ENCODE measurements around the gene FBXO40. TPM values are rescaled to one million over a fixed set of nuclear protein-coding genes. Genes with fewer than 3 reads are reported as not detected.

FBXO40 gene
- total RNA-seq, 1 experiment from 2014 or later, result under 0.01 TPM

DNA sequence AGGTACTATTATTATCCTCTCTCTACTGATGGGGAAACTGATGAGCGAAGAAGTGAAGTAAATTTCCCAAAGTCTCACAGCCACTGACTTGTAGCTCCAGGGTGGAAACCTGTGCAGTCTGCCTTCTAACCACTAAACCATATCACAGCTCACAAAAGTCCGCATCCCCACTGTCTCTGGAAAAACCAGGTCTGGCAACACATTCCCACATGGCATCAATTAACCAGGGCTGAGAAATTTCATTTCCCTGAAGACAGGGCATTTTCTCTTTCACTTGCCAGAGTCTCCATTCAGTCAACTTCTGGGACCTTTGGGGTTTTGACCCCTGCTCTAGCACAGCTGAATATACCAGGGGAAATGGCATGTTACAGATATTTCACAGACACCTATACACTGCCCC, 26.5 kb downstream of the FBXO40 start:
- peak; percentile 15 for DNase-seq (ENCODE audit: low read depth)

DNA sequence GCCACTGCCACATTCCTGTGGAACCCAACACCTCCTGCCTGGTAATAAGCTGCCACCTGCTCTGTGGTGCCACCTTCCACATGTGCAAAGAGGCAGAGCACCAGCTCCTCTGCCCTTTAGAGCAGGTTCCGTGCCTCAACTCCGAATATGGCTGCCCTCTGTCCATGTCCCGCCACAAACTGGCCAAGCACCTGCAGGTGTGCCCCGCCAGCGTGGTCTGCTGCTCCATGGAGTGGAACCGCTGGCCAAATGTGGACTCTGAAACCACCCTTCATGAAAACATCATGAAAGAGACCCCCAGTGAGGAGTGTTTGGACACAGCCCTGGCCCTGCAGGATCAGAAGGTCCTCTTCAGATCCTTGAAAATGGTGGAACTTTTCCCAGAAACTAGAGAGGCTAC, 28.3 kb downstream of the FBXO40 start:
- no peak for DNase-seq (ENCODE audit: low read depth)

DNA sequence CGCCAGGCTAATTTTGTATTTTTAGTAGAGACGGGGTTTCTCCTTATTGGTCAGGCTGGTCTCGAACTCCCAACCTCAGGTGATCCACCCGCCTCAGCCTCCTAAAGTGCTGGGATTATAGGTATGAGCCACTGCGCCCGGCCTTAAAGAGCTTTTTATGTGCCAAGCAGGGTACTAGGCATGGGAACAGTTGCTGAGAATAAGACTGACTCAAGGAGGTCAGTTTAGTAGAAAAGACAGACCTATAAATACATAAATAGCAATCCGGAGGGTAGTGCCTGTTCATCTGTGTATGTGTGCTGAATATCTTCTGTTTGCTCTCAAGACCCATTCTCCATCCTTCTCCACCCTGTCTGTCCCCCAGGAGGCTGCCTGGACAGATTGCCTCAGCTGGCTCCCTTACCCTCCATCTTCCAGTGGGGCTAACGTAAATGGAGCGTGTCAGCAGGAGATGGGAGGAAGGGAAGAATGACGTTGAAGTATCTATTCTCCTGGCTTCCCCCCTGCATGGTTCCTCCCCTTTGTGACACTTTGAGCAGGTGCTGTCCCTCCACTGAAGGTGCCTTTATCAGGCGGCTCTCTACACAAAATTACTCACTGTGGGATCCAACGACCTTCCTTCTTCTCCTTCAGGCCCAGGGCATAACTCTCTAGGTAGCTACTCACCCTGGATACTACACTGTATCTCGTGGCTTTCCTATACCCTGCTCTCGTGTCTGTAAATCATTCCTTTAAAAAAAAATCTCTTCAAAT, 31.1 kb downstream of the FBXO40 start:
- DNase-seq (ENCODE audit: low read depth), result no peak

DNA sequence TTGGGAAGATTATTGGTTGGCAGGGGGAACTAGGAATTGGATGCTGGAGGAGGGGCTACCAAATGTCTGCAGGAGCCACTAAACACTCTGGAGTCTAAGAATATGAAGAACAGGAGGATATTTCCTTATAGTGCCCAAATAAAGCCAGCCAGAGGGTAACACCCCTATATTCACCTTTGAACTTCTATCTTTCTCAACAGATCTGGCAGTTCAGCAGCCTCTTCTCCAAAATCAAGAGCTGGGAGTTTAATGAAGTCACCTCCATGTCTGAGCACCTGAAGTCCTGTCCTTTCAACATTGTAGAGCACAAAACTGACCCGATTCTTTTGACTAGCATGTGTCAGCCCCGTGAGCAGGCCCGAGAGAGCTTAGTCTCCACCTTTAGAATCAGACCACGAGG, 33.3 kb downstream of the FBXO40 start:
- DNase-seq (ENCODE audit: low read depth), result no peak

DNA sequence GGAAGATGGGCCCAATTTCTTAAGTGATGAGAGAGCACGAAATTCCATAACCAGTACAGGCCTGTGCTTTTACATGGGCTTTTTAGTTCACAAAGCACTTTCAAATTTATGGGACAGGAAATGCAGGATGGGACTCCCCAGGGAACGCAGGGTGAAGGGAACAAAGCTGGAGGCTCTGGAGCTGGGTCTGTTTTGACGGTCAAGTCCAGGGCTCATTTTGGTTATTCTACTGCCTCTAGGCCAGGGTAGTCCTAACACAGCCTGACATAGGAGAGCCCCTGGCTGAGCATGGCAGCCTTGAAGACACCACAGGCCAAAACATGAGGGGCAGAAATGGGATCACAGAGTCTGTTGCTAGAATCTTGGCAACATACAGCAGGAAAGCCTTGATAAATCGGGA, 34.0 kb downstream of the FBXO40 start:
- no peak for DNase-seq (ENCODE audit: low read depth)

DNA sequence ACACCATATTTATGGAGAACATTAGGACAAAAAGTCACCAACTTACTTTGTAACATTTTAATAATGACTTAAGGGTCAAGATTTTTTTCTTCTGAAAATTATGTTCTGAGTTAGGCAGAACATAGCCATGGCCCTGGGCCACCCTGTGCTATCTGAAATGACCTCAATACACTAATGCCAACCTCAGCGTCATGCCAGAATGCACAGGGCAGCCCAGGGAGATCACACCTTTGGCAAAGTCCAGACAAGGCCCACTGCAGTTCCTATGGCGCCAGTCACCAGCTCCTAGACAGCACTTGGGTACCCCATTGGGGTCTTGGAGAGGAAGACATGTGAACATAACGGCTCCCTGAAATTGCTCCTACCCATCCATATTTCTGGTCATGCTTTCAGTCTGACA, 34.4 kb downstream of the FBXO40 start:
- no peak for DNase-seq (ENCODE audit: low read depth)

DNA sequence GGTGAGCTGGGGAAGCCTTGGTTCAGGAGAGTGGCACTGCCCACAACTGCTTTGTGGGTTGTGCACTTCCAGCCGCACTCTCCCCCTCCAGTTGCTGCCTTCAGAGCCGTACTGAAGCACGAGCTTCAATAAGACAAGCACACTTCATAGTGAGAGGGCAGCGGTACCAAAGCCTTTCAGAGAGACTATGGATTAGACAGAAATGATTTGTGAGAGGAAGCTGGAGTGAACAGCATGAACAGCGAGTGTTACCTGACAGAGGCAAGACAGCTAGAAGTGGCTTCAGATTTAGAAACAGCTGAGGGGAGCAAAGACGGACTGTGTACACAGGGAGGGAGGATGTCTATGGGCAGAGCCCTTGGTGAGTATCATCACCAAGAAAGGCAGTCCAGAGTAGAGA, 36.4 kb downstream of the FBXO40 start:
- no peak for DNase-seq (ENCODE audit: low read depth)

DNA sequence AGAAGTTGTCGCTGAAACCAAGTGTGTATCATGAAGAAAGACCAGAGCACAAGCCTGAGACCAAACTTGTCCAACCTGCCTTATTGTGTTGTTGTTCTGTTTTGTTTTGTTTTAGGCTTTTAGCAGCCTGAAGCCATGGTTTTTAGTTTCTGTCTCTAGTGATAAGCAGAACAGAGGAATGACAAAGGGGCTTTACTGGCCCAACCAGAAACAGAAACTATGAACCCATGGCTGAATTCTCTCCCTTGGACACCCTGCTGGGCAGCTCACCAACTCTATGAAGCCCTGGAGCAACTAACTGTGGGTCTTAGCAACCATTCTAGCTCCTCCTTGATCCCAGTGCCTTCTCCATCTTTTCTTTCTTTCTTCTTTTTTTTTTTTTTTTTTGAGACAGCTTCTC, 37.2 kb downstream of the FBXO40 start:
- no peak for DNase-seq (ENCODE audit: low read depth)

DNA sequence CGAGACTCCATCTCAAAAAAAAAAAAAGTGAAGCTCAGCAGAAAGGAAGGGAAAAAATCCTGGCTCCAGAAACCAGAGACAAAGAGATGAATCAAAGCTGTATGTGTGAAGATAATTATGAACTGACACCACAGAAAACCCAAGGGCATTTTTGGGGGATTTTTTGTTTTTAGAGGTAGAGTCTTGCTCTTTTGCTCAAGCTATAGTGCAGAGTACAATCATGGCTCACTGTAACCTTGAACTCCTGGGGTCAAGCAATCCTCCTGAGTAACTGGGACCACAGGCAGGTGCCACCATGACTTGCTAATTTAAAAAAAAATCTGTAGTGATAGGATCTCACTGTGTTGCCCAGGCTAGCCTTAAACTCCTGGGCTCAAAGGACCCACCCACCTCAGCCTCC, 44.7 kb downstream of the FBXO40 start:
- DNase-seq (ENCODE audit: low read depth), result no peak

DNA sequence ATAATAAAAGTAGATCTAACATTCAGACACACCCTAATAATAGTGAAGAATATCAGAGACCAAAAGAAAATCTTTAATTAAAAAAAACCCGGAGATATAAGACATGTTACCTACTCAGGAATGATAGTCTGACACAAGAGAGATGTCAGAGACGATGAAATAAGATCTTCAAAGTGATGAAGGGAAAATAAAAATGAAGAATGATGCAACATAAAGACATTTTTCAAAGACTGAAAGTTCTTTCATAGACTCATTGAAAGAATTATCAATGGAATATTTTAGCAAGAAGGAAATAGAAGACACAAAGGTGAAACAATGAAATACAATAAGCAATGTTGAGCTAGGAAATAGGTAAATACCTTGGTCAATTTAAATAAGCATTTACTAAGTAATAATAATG, 47.9 kb downstream of the FBXO40 start:
- no peak for DNase-seq (ENCODE audit: low read depth)

DNA sequence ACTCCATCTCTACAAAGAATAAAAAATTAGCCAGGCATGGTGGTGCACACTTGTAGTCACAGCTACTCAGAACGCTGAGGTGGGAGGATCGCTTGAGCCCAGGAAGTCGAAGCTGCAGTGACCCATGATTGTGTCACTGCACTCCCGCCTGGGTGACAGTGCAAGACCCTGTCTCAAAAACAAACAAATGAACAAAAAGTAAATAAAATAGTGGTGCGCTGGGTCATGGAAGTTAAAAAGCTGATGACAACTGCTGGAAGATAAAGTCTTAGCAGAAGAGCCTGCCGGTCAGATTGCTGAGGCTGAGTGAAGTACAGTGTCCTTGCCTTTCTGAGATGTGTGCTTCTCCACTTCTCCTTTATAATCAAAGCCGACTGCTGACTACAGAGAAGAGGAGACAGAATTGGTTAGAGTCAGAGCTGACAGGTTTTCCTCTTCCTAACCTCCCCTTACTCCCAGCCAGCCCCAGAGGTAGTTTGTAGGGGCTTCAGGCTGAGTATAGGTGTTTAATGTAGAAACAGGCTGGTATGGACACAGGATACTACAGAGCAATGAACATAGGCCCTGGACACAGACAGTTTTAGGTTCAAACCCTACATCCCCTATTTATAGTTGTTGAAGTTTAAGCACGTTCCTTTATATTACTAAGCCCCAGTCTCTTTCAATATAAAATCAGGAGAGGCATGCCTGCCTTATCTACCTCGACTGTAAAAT, 49.6 kb downstream of the FBXO40 start:
- no peak for DNase-seq (ENCODE audit: low read depth)

DNA sequence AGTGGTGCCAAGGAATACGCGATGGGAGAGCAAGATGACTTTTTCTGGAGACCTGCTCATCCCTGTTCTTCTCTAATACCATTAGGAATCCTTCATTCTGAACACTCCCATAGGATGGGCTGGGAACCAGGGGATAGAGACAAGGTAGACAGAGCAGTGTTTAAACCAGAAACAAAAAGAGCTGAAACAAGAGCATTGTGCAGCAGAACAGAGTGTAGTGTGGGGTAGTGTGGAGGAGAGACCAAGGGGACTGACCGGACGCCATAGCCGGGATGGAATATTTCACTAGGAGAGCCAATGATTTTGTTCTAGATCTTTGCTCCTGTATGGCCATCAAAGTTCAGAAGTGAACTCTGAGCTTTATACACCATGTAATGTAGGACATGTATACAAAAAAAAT, 51.9 kb downstream of the FBXO40 start:
- DNase-seq (ENCODE audit: low read depth), result no peak

DNA sequence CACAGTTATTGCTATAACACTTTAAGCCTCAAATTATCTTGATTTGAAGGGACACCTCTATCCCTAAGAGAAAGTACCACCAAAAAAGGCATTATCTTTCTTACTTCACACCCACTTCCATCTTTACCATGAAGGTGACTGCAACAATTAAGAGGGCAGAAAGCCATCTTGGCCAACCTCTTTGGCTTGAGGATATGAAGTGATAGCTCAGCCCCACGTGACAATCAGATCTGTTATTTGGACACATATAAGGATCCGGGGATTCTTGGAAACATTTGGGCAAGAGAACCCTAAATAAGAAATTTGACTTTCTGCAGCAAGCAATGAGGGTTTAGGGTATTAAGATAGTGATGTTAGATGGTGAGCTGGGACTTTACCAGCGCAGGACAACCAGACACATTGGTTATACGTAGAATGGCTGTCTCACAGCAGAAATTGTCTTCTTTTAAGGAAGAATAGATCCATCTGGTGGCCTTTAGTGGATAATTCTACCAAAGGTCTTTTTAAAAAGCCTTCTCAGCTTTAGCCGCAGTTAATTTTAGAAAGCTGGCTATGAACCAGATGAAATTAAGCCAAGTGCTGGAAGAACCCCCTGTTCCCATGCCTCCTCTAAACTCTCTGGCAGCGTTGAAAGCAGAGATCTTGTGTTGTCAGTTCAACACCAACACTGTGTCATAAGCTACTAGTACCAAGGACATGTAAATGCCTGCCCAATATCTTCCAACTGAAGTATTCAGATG, 55.2 kb downstream of the FBXO40 start:
- no peak for DNase-seq (ENCODE audit: low read depth)

DNA sequence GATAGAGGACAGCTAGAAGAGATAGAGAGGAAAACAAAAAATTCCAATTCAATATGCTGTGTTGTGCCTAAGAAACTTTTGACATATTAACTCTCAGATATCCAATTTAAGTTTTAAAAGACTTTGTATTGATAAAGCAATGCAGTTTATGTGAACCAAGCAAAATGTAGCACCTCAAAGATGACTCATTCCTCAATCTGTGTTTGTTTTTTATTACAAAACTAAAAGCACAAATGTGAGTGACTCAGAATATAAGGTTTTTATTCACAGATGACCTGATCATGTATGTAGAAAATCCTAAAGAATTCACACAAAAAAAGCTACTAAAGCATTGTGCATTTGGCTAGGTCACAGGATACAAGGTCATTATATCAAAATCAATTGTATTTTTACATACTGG, 56.5 kb downstream of the FBXO40 start:
- DNase-seq (ENCODE audit: low read depth), result no peak

DNA sequence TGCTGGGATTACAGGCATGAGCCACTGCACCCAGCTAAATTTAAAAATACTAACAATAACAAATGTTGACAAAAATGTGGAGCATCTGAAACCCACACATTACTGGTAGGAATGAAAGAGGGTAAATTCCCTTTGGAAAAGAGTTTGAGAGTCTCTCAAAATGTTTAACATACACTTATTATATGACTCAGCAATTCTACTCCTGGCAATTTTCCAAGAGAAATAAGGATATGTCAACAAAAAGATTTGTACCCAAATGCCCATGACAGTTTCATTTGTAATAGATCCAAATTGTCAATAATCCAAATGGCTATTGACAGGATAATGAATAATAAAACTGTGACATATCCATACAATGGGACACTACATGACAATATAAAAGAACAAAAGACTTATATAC, 58.5 kb downstream of the FBXO40 start:
- DNase-seq (ENCODE audit: low read depth), result peak; percentile 24

DNA sequence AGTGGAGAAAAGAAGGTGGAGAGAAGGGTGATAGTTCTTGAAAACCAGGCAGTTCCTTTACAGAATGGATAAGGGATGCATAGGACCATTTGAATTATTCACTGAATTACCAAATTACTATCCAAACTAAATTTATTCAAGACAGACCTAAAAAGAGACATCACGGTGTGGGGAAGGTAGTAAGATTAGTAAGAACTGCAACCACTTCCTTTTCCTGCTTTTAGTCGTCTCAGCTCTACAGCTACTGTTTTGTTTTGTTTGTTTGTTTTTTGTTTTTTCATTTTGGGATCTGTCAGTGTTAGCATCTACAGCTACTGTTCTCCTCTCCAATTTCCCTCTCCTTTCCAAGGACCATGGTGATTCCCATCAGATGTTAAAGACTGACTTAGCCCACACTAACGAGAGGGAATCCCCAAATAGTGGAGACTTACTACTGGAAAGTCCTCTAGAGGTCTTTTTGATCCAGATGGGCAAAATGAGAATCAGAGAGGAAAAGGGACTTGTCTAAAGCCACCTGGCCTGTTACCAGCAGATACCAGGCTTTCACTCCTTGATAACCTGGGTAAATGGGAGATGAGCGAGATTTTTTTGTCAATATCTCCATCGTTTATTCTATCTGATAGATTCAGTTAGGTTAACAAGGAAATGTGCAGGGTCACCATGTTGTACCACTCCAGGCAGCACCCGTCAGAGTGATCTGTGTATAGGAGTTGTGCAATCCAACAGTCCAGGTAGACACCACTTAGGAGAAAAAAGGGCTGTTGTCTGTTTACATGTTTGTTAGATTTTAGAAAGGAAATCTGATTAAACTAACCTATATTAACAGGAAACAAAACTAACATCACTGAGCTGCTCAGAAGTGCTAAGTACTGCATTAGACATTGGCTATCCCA, 61.6 kb downstream of the FBXO40 start:
- DNase-seq (ENCODE audit: low read depth), result no peak

DNA sequence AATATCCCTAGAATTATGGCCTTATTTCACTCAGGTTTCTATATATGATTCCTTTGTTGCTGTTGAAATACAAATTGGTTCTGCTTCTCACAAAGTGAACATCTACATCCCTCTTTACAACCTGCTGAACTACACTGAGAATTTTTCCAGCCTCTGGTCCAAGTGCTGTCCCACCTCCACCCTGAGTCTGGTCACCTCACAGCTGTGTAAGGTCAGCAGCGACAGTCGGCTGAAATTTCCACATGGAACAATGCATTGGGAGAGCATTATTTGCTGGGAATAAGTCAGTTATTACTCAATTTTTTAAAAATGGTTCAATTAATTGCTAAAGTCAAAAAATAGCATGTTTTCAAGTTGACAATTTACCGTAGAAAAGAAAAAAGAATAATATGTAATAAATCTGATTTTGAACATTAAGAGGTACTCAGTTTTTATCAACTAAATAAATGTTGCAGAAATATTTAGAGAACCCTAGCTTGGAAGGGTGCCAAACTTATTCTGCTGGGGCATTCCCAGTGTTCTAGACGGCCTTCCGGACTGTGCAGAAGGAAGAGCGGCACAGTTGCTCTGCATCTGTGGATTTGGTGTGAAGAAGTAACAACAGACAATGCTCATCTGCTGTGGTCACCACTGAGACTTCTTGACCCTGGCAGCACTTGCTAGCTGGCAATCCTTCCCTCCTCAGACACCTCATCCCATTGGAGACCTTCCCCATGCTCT, 65.7 kb downstream of the FBXO40 start:
- DNase-seq (ENCODE audit: low read depth), result no peak

DNA sequence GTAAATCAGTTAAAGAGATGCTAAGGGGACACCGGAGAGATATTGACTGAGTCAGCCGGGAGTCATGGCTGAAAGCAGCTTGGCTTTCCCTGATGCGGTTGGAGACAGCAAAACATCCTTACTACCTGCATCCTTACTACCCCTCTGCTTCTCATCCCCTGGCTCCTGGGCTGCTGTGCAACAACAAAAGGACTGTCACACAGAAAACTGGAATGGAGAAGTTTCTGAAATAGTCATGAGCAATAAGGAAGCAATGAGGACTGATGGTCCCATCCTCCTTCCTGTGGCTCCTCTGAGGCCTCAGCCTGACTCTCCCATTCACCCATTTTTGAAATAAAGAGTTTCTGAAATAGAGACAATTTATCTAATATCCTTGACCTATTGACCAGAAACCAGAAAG, 66.4 kb downstream of the FBXO40 start:
- DNase-seq (ENCODE audit: low read depth), result no peak

DNA sequence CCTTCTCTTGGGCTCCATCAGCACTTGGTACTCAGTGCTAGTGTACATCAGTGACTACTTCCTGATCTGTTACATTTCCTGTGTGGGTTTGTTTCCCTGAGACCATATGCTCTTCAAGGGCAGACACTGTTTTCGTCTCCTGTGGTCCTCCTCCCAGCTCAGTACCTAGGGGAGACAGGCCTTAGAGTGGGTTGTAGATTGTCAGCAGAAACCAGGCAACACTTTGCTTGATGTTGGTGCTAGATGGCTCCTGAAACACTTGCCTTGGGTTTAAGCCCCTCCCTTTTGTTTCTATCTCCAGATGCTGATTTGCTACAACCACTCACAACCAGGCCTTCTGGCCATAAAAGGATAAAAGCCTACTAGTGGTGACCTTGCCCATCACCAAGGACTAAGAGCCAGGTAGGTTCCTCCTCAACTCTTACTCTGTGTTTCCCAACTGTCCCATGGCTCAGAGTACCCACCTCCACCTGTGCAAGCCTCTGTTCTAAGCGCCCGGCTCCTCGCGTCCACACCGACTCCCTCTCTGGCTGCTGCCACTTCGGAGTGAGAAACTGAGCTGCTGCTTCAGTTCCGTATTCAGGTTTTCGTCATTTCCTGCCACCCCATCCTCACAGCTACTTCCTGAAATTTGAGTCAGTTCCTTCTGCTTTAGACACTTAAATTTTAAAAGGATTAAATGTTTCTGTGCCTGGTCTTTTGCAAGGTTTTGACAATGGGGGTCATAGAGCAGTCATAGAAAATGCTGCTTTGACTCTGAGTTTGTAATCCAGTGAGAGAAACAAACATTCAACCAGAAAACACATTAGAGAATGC, 67.4 kb downstream of the FBXO40 start, which contains the start of gene HCLS1:
HCLS1 (minus strand) TSS at position 548 of the 816 bp plus-strand sequence. CDS start 2,556 bp downstream, outside the sequence.
- DNase-seq (ENCODE audit: low read depth), result no peak

DNA sequence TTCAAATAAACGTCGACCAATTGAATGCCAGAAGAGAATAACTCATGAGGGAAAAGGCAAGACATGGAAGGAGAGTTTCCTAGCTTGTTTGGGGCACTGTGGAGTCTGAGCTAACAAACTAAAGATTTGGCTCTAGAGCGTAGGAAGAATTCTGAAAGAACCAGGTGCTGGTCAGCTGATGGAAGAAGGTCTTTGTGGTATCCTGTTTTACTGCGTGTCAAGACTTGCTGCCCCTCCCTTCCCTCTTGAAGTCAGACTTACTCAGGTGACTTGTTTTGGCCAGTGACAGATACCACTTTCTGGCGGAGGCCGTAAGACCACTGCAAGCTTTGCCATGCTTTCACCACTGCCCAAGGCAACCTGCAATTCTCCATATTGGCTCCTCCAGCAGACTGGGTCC, 68.2 kb downstream of the FBXO40 start:
- DNase-seq (ENCODE audit: low read depth), result no peak
